SW 1271 (cell line): ENCODE data around the gene MUSK.
"Not testable (repeated sequence)": the region's sequence is repeated elsewhere in the genome, so short reads cannot be mapped to it uniquely, and the experiment has no call there.

Experiments used
- DNase-seq, 2 experiments: peaks; one replicate each; lab custom pipeline; 2025; lab: John Stamatoyannopoulos, UW

Gene MUSK

GRCh38 chr9:110810262-110810976, 141.8 kb downstream of the MUSK start:
- no peak for DNase-seq

- DNase-seq, result no peak
Observed at GRCh38 chr9:110812886-110813285, 144.3 kb downstream of the MUSK start.

- peak; percentile 52 to 84 for DNase-seq
Observed at GRCh38 chr9:110814159-110814558, 145.6 kb downstream of the MUSK start.

- DNase-seq, result no peak
Observed at GRCh38 chr9:110815361-110815760, 146.8 kb downstream of the MUSK start.

GRCh38 chr9:110820381-110820780, 151.8 kb downstream of the MUSK start:
- DNase-seq, result no peak

- DNase-seq, result no peak
Observed at GRCh38 chr9:110821064-110821463, 152.5 kb downstream of the MUSK start.

- DNase-seq, result not testable (repeated sequence)
Observed at GRCh38 chr9:110825129-110825528, 156.5 kb downstream of the MUSK start.

- DNase-seq, result no peak
Observed at GRCh38 chr9:110825950-110826349, 157.4 kb downstream of the MUSK start.

- not testable (repeated sequence) for DNase-seq
Observed at GRCh38 chr9:110826400-110826799, 157.8 kb downstream of the MUSK start.

GRCh38 chr9:110828264-110828663, 159.7 kb downstream of the MUSK start:
- DNase-seq, result no peak

- no peak for DNase-seq
Observed at GRCh38 chr9:110830495-110830894, 161.9 kb downstream of the MUSK start.

- DNase-seq, result no peak
Observed at GRCh38 chr9:110832926-110833325, 164.3 kb downstream of the MUSK start.

GRCh38 chr9:110835404-110835803, 166.8 kb downstream of the MUSK start:
- DNase-seq, result peak; percentile 79 to 95

GRCh38 chr9:110835859-110836271, 167.3 kb downstream of the MUSK start:
- no peak for DNase-seq

- no peak for DNase-seq
Observed at GRCh38 chr9:110837401-110838005, 168.9 kb downstream of the MUSK start.

GRCh38 chr9:110842169-110842568, 173.6 kb downstream of the MUSK start:
- DNase-seq, result no peak

GRCh38 chr9:110842986-110843385, 174.4 kb downstream of the MUSK start:
- DNase-seq, result no peak

- DNase-seq, result no peak
Observed at GRCh38 chr9:110844121-110844520, 175.5 kb downstream of the MUSK start.

- no peak for DNase-seq
Observed at GRCh38 chr9:110846215-110846614, 177.6 kb downstream of the MUSK start.

GRCh38 chr9:110847671-110848070, 179.1 kb downstream of the MUSK start:
- DNase-seq, result no peak

- DNase-seq, result no peak
Observed at GRCh38 chr9:110850401-110851135, 182.0 kb downstream of the MUSK start.
